Stimulated activated CD4-positive, alpha-beta T cell treated with anti-CD3 and anti-CD28 coated beads, Interleukin-4, amount 100 ng/mL, for 24 hours (primary cell): ENCODE data around the gene SUN2.
A peak's percentile ranks its signal among the peaks of the same experiment; 100 is the strongest.

Experiments
- DNase-seq: peaks from one replicate; pipeline ENCODE4 v3.0.0-alpha.2; 2020

SUN2 gene

GRCh38 chr22:38777087-38777671 is 21.4 kb upstream of the SUN2 start:
- no peak for DNase-seq

GRCh38 chr22:38776086-38776485 is 20.3 kb upstream of the SUN2 start:
- no peak for DNase-seq

GRCh38 chr22:38775656-38776055 is 19.9 kb upstream of the SUN2 start:
- no peak for DNase-seq

GRCh38 chr22:38774496-38775166 is 18.8 kb upstream of the SUN2 start:
- no peak for DNase-seq

- DNase-seq: no peak
These were observed 17.7 kb upstream of the SUN2 start for GRCh38 chr22:38773363-38773946.

GRCh38 chr22:38772623-38772873 is 16.8 kb upstream of the SUN2 start:
- DNase-seq: no peak

GRCh38 chr22:38770257-38770949 is 14.6 kb upstream of the SUN2 start:
- DNase-seq: no peak

- no peak for DNase-seq
These were observed 12.2 kb upstream of the SUN2 start for GRCh38 chr22:38768036-38768435.

- no peak for DNase-seq
These were observed 11.5 kb upstream of the SUN2 start for GRCh38 chr22:38767313-38767712.

- peak; percentile 44 for DNase-seq
These were observed 10.4 kb upstream of the SUN2 start for GRCh38 chr22:38766076-38766777.

GRCh38 chr22:38762551-38762983 is 6.8 kb upstream of the SUN2 start:
- DNase-seq: no peak

- no peak for DNase-seq
These were observed 5.7 kb upstream of the SUN2 start for GRCh38 chr22:38761202-38762162.

GRCh38 chr22:38760477-38761201 is 4.8 kb upstream of the SUN2 start:
- no peak for DNase-seq

GRCh38 chr22:38759005-38759404 is 3.2 kb upstream of the SUN2 start:
- DNase-seq: no peak

- DNase-seq: peak; percentile 80
These were observed 2.6 kb upstream of the SUN2 start for GRCh38 chr22:38758276-38758945.

GRCh38 chr22:38757464-38757757 is 1.6 kb upstream of the SUN2 start:
- no peak for DNase-seq

GRCh38 chr22:38756711-38757463 is 1.1 kb upstream of the SUN2 start:
- peak; percentile 37 for DNase-seq

- peak; percentile 42 for DNase-seq
These were observed 465 bp downstream of the SUN2 start for GRCh38 chr22:38755155-38755910.

- DNase-seq: peak; percentile 45
These were observed 1.0 kb downstream of the SUN2 start for GRCh38 chr22:38754751-38755154.
